SIG-M5 treated with dmso at 0.1 percent for 504 hours (cell line): ENCODE data around the gene PLA2G2E.
"Not testable (repeated sequence)": the region's sequence is repeated elsewhere in the genome, so short reads cannot be mapped to it uniquely, and the experiment has no call there.

Experiments used
- DNase-seq: peaks from one replicate; lab custom pipeline; 2025; ENCODE audit not compliant: unreplicated experiment; lab: John Stamatoyannopoulos, UW

Gene PLA2G2E

DNA sequence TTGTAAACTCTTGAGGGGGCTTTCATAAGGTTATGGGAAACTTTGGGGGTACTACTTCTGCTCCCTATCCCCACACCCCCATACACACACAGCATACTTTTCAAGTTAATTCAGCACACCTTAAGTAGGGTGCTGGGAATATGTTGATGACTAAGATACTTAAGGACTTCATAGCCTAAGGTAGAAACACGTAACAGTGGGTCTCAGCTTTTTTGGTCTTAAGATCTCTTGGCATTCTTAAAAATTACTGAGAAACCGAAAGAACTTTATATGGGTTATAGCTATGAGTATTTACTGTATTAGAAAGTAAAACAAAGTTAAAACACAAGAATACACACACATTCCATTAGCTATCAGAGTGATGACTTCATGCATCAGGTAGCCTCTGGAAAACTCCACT is 39.1 kb downstream of the PLA2G2E start:
- DNase-seq, result no peak

DNA sequence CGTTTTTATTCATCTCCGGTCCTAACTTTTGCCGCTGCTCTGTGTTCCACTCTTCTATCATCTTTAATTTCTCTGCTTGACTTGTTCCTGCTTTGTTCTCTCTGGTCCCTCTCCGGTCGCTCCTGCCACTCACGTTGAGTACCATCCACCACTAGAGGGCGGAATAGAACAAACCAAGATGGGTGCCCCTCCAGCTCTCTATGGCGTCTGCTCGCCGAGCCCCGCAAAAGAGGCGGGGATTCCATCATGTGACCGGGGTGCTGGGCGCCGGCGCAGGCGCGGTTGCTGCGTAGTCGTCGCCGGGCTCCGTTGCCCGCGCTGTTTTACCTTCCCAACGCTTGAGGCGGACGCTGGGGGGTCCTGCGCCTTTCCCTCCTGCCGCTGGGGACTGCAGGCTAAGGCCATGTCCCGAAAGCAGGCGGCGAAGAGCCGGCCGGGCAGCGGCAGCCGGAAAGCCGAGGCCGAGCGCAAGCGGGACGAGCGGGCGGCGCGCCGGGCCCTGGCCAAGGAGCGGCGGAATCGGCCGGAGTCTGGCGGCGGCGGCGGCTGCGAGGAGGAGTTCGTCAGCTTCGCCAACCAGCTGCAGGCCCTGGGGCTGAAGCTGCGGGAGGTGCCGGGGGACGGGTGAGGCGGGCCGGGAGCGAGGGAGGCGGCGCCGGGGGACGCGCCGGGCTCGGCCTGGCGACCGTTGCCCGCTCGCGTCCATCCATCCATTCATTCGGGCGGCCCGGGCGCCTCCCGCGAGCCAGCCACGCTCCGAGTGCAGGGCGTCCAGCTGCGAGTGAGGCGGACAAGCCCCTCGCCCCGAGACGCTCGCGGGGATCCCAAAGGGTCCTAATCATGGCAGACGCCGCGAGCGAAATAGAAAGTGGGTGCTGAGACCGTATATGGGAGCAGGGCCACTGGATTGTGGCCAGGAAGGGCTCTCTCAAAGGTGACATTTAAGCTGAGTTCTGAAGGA is 41.0 kb downstream of the PLA2G2E start, which contains the start of gene OTUD3:
Gene OTUD3 (plus strand): TSS at position 285 of the 961 bp plus-strand sequence. CDS start 119 bp downstream, at position 404.
- peak; percentile 97 for DNase-seq

DNA sequence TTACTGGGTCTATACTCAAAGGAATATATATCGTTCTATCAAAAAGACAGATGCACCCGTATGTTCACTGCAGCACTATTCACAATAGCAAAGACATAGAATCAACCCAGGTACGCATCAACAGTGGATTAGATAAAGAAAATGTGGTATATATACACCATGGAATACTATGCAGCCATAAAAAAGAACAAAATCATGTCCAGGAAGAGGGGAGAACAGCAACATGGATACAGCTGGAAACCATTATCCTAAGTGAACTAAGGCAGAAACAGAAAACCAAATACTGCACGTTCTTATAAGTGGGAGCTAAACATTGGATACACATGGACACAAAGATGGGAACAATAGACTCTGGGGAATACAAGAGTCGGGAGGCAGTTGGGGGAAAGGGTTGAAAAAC is 42.6 kb downstream of the PLA2G2E start:
- not testable (repeated sequence) for DNase-seq

DNA sequence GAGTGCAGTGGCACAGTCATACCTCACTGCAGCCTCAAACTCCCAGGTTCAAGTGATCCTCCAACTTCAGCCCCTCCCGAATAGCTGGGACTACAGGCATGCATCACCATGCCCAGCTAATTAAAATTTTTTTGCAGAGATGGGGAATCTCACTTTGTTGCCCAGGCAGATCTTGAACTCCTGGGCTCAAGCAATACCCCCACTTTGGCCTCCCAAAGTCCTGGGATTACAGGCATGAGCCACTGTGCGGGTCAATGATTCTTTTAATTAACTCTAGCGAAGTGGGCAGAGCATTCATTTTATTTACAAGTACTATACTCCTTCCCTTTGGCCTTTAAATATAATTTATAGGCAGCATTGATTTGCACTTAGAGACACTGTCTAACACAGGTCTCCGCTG is 43.8 kb downstream of the PLA2G2E start:
- DNase-seq, result no peak

DNA sequence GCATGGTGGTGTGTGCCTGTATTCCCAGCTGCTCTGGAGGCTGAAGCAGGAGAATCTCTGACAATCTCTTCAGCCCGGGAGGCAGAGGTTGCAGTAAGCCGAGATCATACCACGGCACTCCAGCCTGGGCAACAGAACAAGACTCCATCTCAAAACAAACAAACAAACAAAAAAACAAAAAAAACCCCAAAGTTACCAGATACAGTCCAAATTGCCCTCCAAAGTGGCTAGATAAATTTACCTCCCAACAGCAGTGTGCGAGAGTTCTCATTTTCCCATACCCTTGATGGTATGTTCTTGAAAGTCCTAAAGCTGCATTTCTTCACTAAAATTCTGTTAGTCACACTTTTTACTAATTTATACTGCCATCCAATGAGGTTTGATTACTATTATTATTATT is 44.2 kb downstream of the PLA2G2E start:
- DNase-seq, result no peak

DNA sequence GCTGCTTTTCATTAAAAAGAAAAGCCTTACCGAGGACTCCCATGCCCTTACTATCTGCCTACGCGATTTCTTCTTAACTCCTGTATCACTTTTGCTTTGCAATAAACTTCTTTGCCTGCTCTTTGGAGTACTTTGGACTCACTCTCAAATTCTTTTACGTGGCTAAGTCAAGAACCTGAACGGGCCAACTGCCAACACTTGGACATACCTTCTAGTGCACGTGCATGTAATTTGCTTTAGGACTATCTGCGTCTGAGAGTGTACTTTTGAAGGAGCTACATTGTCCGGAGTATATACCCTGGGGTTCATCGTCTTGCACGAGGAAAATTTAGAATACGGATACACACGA is 44.8 kb downstream of the PLA2G2E start:
- DNase-seq, result no peak

DNA sequence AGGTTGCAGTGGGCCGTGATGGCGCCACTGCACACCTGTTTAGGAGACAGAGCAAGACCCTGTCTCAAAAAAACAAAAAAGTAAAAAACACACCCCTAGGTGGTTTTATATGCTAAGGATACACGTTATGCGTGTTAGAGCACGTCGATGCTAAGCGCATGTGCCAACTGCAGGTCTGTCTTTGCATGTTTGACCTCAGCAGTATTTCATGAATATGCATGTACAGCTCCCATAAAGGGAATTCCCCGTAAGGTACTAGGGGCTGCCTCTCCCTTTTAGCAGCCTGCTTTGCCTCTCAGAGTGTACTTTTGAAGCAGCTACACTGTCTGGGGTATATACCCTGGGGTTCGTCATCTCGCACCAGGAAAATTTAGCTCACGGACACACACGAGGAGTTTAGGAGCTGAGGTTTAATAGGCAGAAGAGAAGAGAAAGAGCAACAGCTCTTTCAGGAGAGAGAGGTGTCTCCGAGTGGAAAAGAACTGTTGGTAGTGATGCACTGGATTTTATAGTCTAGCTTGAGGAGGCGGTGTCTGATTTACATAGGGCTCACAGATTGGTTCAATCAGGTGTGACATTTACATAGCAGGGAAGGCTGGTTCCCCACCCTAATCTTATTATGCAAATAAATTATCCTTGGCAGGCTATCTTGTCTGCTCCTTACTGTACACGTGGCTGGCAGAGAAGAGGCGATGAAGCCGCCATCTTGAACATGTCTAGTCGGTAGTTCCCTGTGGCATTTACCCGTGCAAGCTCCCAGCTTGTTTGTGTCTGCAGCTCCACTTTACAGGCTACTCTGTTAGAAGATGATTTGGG is 45.4 kb downstream of the PLA2G2E start:
- peak; percentile 5 for DNase-seq

DNA sequence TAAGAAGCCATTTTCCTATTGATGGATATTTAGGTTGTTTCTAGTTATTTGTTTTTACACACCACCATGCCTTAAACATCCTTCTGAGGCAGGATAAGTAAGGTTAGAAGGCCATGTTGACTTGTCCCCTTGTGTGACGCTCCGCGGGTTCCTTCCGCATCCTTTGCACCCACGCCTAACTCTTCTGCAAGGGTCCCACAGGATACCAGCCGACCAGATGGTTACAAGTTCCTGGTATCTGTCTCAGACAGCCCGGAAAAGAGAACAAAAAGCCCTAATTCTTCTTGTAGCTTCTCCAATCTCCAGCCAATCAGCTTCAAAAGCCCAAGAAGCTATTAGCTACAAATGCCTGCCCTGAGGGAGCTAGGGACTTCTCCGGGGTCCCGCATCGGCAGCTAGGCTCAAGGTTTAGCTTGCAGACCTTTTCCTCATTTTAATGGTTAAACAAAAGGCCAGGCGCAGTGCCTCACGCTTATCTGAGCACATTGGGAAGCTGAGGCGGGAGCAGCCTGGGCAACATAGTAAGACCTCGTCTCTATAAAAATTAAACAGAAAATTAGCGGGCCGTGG is 46.2 kb downstream of the PLA2G2E start:
- no peak for DNase-seq

DNA sequence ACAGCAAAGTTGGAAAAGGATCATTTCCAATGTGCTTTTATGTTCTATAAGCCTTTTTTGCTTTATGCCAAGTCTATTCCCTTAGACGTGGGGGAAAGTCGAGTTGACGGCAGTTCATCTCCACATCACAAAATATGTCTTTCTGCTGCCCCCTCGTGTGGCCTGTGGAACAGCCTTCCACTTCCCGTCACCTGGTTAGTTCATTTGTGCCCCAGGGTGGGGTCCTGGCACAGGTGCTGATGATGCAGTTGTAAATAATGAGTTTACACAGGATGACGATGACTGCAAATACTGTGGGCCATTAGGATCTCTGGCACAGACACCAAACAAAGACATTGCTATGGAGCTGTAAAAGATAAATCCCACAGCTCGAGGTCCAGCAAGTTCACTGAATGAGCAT is 51.2 kb downstream of the PLA2G2E start:
- DNase-seq, result no peak
